BE2C (cell line): ENCODE results near the gene MAGI2.

Source experiments
- DNase-seq: peaks from one replicate; pipeline ENCODE4 v3.0.0-alpha.2; 2020
- H3K27me3 ChIP-seq: fragments of 250-450 bp; sonication (Bioruptor Pico); 2 replicates; pipeline ENCODE4 v1.5.1; 2020; ENCODE audit warnings: mild to moderate bottlenecking
- H3K36me3 ChIP-seq: fragments of 250-450 bp; sonication (Bioruptor Pico); 2 replicates; pipeline ENCODE4 v1.5.1; 2020; ENCODE audit warnings: mild to moderate bottlenecking
- H3K4me1 ChIP-seq: fragments of 250-450 bp; sonication (Bioruptor Pico); 2 replicates; pipeline ENCODE4 v1.5.1; 2020
- H3K4me3 ChIP-seq: 2 replicates; pipeline ENCODE4 v1.5.1; 2011; ENCODE audit warnings: low read depth, low read length
- H3K9me3 ChIP-seq: fragments of 250-450 bp; sonication (Bioruptor Pico); 2 replicates; pipeline ENCODE4 v1.5.1; 2020
- CTCF ChIP-seq: IDR thresholded peaks from 2 replicates; pipeline ENCODE4 v1.5.1; 2012; ENCODE audit warnings: mild to moderate bottlenecking, low read depth, low read length

The MAGI2 gene

GRCh38 chr7:79436378-79436777 is 17.1 kb downstream of the MAGI2 start:
- no peak for TF ChIP-seq CTCF
- no peak overlapping the region for H3K4me3 ChIP-seq
- DNase-seq = no peak
- H3K4me1 ChIP-seq = no peaks in the 10 kb centered on the region
- H3K27me3 ChIP-seq = no peaks in the 10 kb centered on the region
- no peaks in the 10 kb centered on the region for H3K36me3 ChIP-seq
- H3K9me3 ChIP-seq = no peaks in the 10 kb centered on the region

GRCh38 chr7:79434867-79435266 is 18.6 kb downstream of the MAGI2 start:
- H3K9me3 ChIP-seq = no peaks in the 10 kb centered on the region
- no peak for TF ChIP-seq CTCF
- H3K36me3 ChIP-seq = no peaks in the 10 kb centered on the region
- H3K27me3 ChIP-seq = no peaks in the 10 kb centered on the region
- no peak for DNase-seq
- no peaks in the 10 kb centered on the region for H3K4me1 ChIP-seq
- H3K4me3 ChIP-seq = no peak overlapping the region

- H3K36me3 ChIP-seq = no peaks in the 10 kb centered on the region
- DNase-seq = no peak
- no peaks in the 10 kb centered on the region for H3K27me3 ChIP-seq
- no peak overlapping the region for H3K4me3 ChIP-seq
- no peaks in the 10 kb centered on the region for H3K4me1 ChIP-seq
- H3K9me3 ChIP-seq = no peaks in the 10 kb centered on the region
- TF ChIP-seq CTCF = no peak
Observed at GRCh38 chr7:79434098-79434497, 19.4 kb downstream of the MAGI2 start.

GRCh38 chr7:79430391-79430790 is 23.1 kb downstream of the MAGI2 start:
- no peak for DNase-seq
- Histone ChIP-seq H3K4me1 (no peaks in the 10 kb centered on the region), H3K9me3 (no peaks in the 10 kb centered on the region), H3K4me3 (no peak overlapping the region), H3K36me3 (no peaks in the 10 kb centered on the region), H3K27me3 (no peaks in the 10 kb centered on the region)
- no peak for TF ChIP-seq CTCF

GRCh38 chr7:79425665-79426064 is 27.8 kb downstream of the MAGI2 start:
- Histone ChIP-seq H3K36me3 (no peaks in the 10 kb centered on the region), H3K4me3 (no peak overlapping the region), H3K9me3 (no peaks in the 10 kb centered on the region), H3K4me1 (no peaks in the 10 kb centered on the region), H3K27me3 (no peaks in the 10 kb centered on the region)
- TF ChIP-seq CTCF = no peak
- DNase-seq = no peak

GRCh38 chr7:79421751-79422150 is 31.7 kb downstream of the MAGI2 start:
- TF ChIP-seq CTCF = no peak
- Histone ChIP-seq H3K4me1 (no peaks in the 10 kb centered on the region), H3K36me3 (no peaks in the 10 kb centered on the region), H3K9me3 (no peaks in the 10 kb centered on the region), H3K4me3 (no peak overlapping the region), H3K27me3 (no peaks in the 10 kb centered on the region)
- no peak for DNase-seq
